PC-3 (cell line): Measurements from ENCODE around the gene TBPL2. TPM values are rescaled to one million over a fixed set of nuclear protein-coding genes. Genes with fewer than 3 reads are reported as not detected.

Experiments
- ATAC-seq: fragments of 200-7000 bp; cut with Tn5 transposase; 2 replicates; pipeline ENCODE4 v1.9.1; 2020; ENCODE audit warnings: mild to moderate bottlenecking, moderate library complexity
- BruUV-seq: library from RNA; stranded (reverse); fragments of 400-500 nt; replicated peaks from 2 replicates; lab custom pipeline; 2021; lab: Mats Ljungman, UMichigan
- CTCF ChIA-PET: fragments of 300-600 bp; sonication (Branson Sonifier 250); formaldehyde crosslinking; loops from one replicate; lab custom pipeline; 2022; ENCODE audit warnings: antibody characterized with exemption; lab: Charles Lee
- POLR2A ChIA-PET: fragments of 300-600 bp; sonication (Branson Sonifier 250); formaldehyde crosslinking; loops from one replicate; lab custom pipeline; 2022; ENCODE audit warnings: antibody characterized with exemption; ENCODE audit not compliant: unreplicated experiment; lab: Charles Lee
- DNase-seq: peaks from one replicate; pipeline ENCODE4 v3.0.0-alpha.2; 2015
- H2AFZ ChIP-seq: fragments of 300-600 bp; sonication (generic); 2 replicates; pipeline ENCODE4 v1.6.0; 2016; ENCODE audit warnings: antibody characterized with exemption, low read length
- H3F3A ChIP-seq: fragments of 300-600 bp; sonication (generic); one replicate; pipeline ENCODE4 v1.6.0; 2017; ENCODE audit warnings: antibody characterized with exemption, low read length, control low read depth, mild to moderate bottlenecking; ENCODE audit not compliant: unreplicated experiment
- H3K27ac ChIP-seq: fragments of 300-600 bp; sonication (generic); 2 replicates; pipeline ENCODE4 v1.5.1; 2016; ENCODE audit warnings: mild to moderate bottlenecking, low read length
- H3K27me3 ChIP-seq: fragments of 300-600 bp; sonication (generic); 2 replicates; pipeline ENCODE4 v1.6.1; 2016; ENCODE audit warnings: low read length, mixed read lengths
- H3K36me3 ChIP-seq: fragments of 300-600 bp; sonication (generic); 2 replicates; pipeline ENCODE4 v1.6.1; 2016; ENCODE audit warnings: low read depth, mixed run types, low read length, mixed read lengths
- H3K4me1 ChIP-seq: fragments of 300-600 bp; sonication (generic); 2 replicates; pipeline ENCODE4 v1.5.1; 2016; ENCODE audit warnings: low read length; ENCODE audit not compliant: insufficient read depth
- H3K4me2 ChIP-seq: fragments of 300-600 bp; sonication (generic); 2 replicates; pipeline ENCODE4 v1.6.0; 2016; ENCODE audit warnings: low read length
- H3K4me3 ChIP-seq: fragments of 300-600 bp; sonication (generic); 2 replicates; pipeline ENCODE4 v1.5.1; 2016; ENCODE audit warnings: mild to moderate bottlenecking, low read length, mixed read lengths
- H3K79me2 ChIP-seq: fragments of 300-600 bp; sonication (generic); 2 replicates; pipeline ENCODE4 v1.6.1; 2017; ENCODE audit warnings: low read length, mixed read lengths
- H3K9ac ChIP-seq: fragments of 300-600 bp; sonication (generic); 2 replicates; pipeline ENCODE4 v1.6.0; 2016; ENCODE audit warnings: mild to moderate bottlenecking, low read length
- H3K9me2 ChIP-seq: fragments of 300-600 bp; sonication (generic); replicated peaks from 2 replicates; pipeline ENCODE4 v1.6.1; 2016; ENCODE audit warnings: mixed run types, low read length, mixed read lengths
- H3K9me3 ChIP-seq: fragments of 300-600 bp; sonication (generic); 2 replicates; pipeline ENCODE4 v1.6.1; 2016; ENCODE audit warnings: low read length, mixed read lengths
- H4K20me1 ChIP-seq: fragments of 300-600 bp; sonication (generic); 2 replicates; pipeline ENCODE4 v1.6.1; 2016; ENCODE audit warnings: low read length, mixed read lengths
- CTCF ChIP-seq: fragments of 300-600 bp; sonication (generic); conservative IDR thresholded peaks from 2 replicates; pipeline ENCODE4 v1.5.1; 2017; ENCODE audit warnings: antibody characterized with exemption, low read depth, mild to moderate bottlenecking, low read length
- EZH2 ChIP-seq: fragments of 300-600 bp; sonication (generic); IDR thresholded peaks from one replicate; pipeline ENCODE4 v1.6.1; 2017; ENCODE audit warnings: antibody characterized with exemption, mild to moderate bottlenecking, low read length; ENCODE audit not compliant: unreplicated experiment
- EZH2phosphoT487 ChIP-seq: fragments of 300-600 bp; sonication (generic); IDR thresholded peaks from 2 replicates; pipeline ENCODE4 v1.6.1; 2018; ENCODE audit warnings: mild to moderate bottlenecking, antibody characterized with exemption, low read length, borderline replicate concordance
- intact Hi-C: fragments of 100-400 bp; cut with micrococcal nuclease; formaldehyde crosslinking; loops from 2 replicates; pipeline ENCODE4 v1.9.0; 2023
- total RNA-seq: library from RNA; depleted of rRNA; stranded (reverse); fragments of >200 nt; gene quantifications from 2 replicates; pipeline ENCODE4 v1.2.3, GENCODE V29; 2014

Gene TBPL2
- total RNA-seq, 1 experiment from 2014 or later: not detected

GRCh38 chr14:55438066-55438683 lies 2.2 kb downstream of the TBPL2 start:
- CTCF ChIA-PET: interaction anchor here (0.6 to 1.3 kb wide), 20 partner anchors 9 to 1036 kb away, joined by 3 to 14 read pairs (median 4); partner anchors contain the start of gene FBXO34
- Histone ChIP-seq H3K4me1 (peaks cover 21% of the 10 kb centered on the region), H3K9me3 (no peaks in the 10 kb centered on the region), H3K4me3 (no peak overlapping the region), H3K27me3 (no peaks in the 10 kb centered on the region), H3K4me2 (peak overlapping the region; percentile 43), H3K79me2 (no peaks in the 10 kb centered on the region), H3K9ac (no peak overlapping the region), H3F3A (no peaks in the 10 kb centered on the region), H3K9me2 (no peaks in the 10 kb centered on the region), H2AFZ (peak overlapping the region; percentile 6; the same call in 1 of the 2 replicates), H3K36me3 (no peaks in the 10 kb centered on the region), H3K27ac (no peak overlapping the region), H4K20me1 (no peaks in the 10 kb centered on the region)
- ATAC-seq (peak; percentile 73), DNase-seq (peak; percentile 92)
- TF ChIP-seq EZH2phosphoT487 (no peak), CTCF (peak; percentile 99)
- no TSS peak for BruUV-seq
- intact Hi-C loops: loop anchor here (1.0 to 10.0 kb wide), 5 partner anchors 268 to 1036 kb away; no protein-coding TSS in a partner anchor
- POLR2A ChIA-PET: interaction anchor here (0.6 kb wide), 1 partner anchor 302 kb away, joined by 5 read pairs; no protein-coding TSS in a partner anchor

GRCh38 chr14:55436931-55437330 lies 3.5 kb downstream of the TBPL2 start:
- intact Hi-C loops: loop anchor here (10.0 kb wide), 1 partner anchor 648 kb away; no protein-coding TSS in a partner anchor
- TF ChIP-seq EZH2phosphoT487 (no peak), CTCF (no peak), EZH2 (no peak)
- CTCF ChIA-PET: no interaction called here

GRCh38 chr14:55436519-55436918 lies 3.9 kb downstream of the TBPL2 start:
- no peak for ATAC-seq

More at GRCh38 chr14:55436931-55437330, 3.5 kb downstream of the TBPL2 start:
- POLR2A ChIA-PET: no interaction called here
- Histone ChIP-seq H3K9me2 (no peaks in the 10 kb centered on the region), H3K9ac (no peak overlapping the region), H3F3A (no peaks in the 10 kb centered on the region), H3K4me3 (no peak overlapping the region), H2AFZ (no peak overlapping the region), H4K20me1 (no peaks in the 10 kb centered on the region), H3K27me3 (no peaks in the 10 kb centered on the region), H3K4me2 (no peak overlapping the region), H3K4me1 (peaks cover 21% of the 10 kb centered on the region), H3K9me3 (no peaks in the 10 kb centered on the region), H3K36me3 (no peaks in the 10 kb centered on the region), H3K27ac (no peak overlapping the region), H3K79me2 (no peaks in the 10 kb centered on the region)
- BruUV-seq: no TSS peak
- ATAC-seq (no peak), DNase-seq (no peak)

More at GRCh38 chr14:55436519-55436918, 3.9 kb downstream of the TBPL2 start:
- Histone ChIP-seq H3K9ac (no peak overlapping the region), H3F3A (no peaks in the 10 kb centered on the region), H3K9me3 (no peaks in the 10 kb centered on the region), H3K9me2 (no peaks in the 10 kb centered on the region), H3K79me2 (no peaks in the 10 kb centered on the region), H3K27ac (no peak overlapping the region), H3K4me1 (peaks cover 21% of the 10 kb centered on the region), H2AFZ (no peak overlapping the region), H3K36me3 (no peaks in the 10 kb centered on the region), H3K4me2 (no peak overlapping the region), H3K4me3 (no peak overlapping the region), H3K27me3 (no peaks in the 10 kb centered on the region), H4K20me1 (no peaks in the 10 kb centered on the region)
- DNase-seq: no peak
- intact Hi-C loops: loop anchor here (10.0 kb wide), 1 partner anchor 648 kb away; no protein-coding TSS in a partner anchor
- POLR2A ChIA-PET: no interaction called here
- no peak for TF ChIP-seq CTCF
- no peak for TF ChIP-seq EZH2
- TF ChIP-seq EZH2phosphoT487: no peak
- CTCF ChIA-PET: no interaction called here
- BruUV-seq: no TSS peak
